ENCODE data around the gene TUBB4A. TPM values are rescaled to one million over a fixed set of nuclear protein-coding genes. Genes with fewer than 3 reads are reported as not detected.
"Not testable (repeated sequence)": the region's sequence is repeated elsewhere in the genome, so short reads cannot be mapped to it uniquely, and the experiment has no call there.

TUBB4A gene
- 41.7 and 43.4 TPM in 2 replicates for total RNA-seq
- long read RNA-seq = 0 reads

- peak; percentile 38 for TF ChIP-seq CTCF (IDR thresholded peaks at IDR 0.05; ENCODE audit: unreplicated experiment)
- peaks cover 11% of the 10 kb centered on the region for H3K36me3 Mint-ChIP-seq (ENCODE audit: insufficient read depth)
- peak; percentile 39 for DNase-seq (ENCODE audit: low spot score, unreplicated experiment)
- H3K4me3 Mint-ChIP-seq (ENCODE audit: low read depth) = peak within 1 kb of the TSS; percentile 84
- peaks cover 5% of the 10 kb centered on the region for H3K4me1 Mint-ChIP-seq (ENCODE audit: low read depth)
- peaks cover 3% of the 10 kb centered on the region for H3K27me3 Mint-ChIP-seq
- H3K27ac Mint-ChIP-seq = peak within 1 kb of the TSS; percentile 81
- H3K9me3 Mint-ChIP-seq (ENCODE audit: low read depth) = no peaks in the 10 kb centered on the region
Observed at GRCh38 chr19:6501740-6502648, at the start of gene TUBB4A. Gene TUBB4A, minus strand, starts transcription at chr19:6502309. Its CDS starts 97 bp downstream, at chr19:6502212.

- H3K27me3 Mint-ChIP-seq = peaks cover 7% of the 10 kb centered on the region
- no peaks in the 10 kb centered on the region for H3K4me1 Mint-ChIP-seq (ENCODE audit: low read depth)
- TF ChIP-seq CTCF (IDR thresholded peaks at IDR 0.05; ENCODE audit: unreplicated experiment) = no peak
- no peak for DNase-seq (ENCODE audit: low spot score, unreplicated experiment)
- H3K27ac Mint-ChIP-seq = no peak overlapping the region
- peaks cover 13% of the 10 kb centered on the region for H3K9me3 Mint-ChIP-seq (ENCODE audit: low read depth)
- H3K4me3 Mint-ChIP-seq (ENCODE audit: low read depth) = no peak overlapping the region
- H3K36me3 Mint-ChIP-seq (ENCODE audit: insufficient read depth) = no peaks in the 10 kb centered on the region
Observed at GRCh38 chr19:6551091-6551490, 49.0 kb upstream of the TUBB4A start.

GRCh38 chr19:6550679-6551078, 48.6 kb upstream of the TUBB4A start:
- not testable (repeated sequence) for H3K4me3 Mint-ChIP-seq (ENCODE audit: low read depth); H3K27ac Mint-ChIP-seq; H3K27me3 Mint-ChIP-seq; DNase-seq (ENCODE audit: low spot score, unreplicated experiment); H3K36me3 Mint-ChIP-seq (ENCODE audit: insufficient read depth); H3K4me1 Mint-ChIP-seq (ENCODE audit: low read depth)
- peaks cover 14% of the 10 kb centered on the region for H3K9me3 Mint-ChIP-seq (ENCODE audit: low read depth)

GRCh38 chr19:6543866-6544347, 41.8 kb upstream of the TUBB4A start:
- no peak for TF ChIP-seq CTCF (IDR thresholded peaks at IDR 0.05; ENCODE audit: unreplicated experiment)
- Mint-ChIP-seq H3K36me3 (ENCODE audit: insufficient read depth) (no peaks in the 10 kb centered on the region), H3K4me3 (ENCODE audit: low read depth) (no peak overlapping the region), H3K27ac (no peak overlapping the region), H3K9me3 (ENCODE audit: low read depth) (peaks cover 14% of the 10 kb centered on the region), H3K27me3 (peaks cover 15% of the 10 kb centered on the region), H3K4me1 (ENCODE audit: low read depth) (no peaks in the 10 kb centered on the region)
- DNase-seq (ENCODE audit: low spot score, unreplicated experiment) = no peak

- H3K36me3 Mint-ChIP-seq (ENCODE audit: insufficient read depth) = no peaks in the 10 kb centered on the region
- TF ChIP-seq CTCF (IDR thresholded peaks at IDR 0.05; ENCODE audit: unreplicated experiment) = no peak
- no peak for DNase-seq (ENCODE audit: low spot score, unreplicated experiment)
- H3K27me3 Mint-ChIP-seq = peaks cover 16% of the 10 kb centered on the region
- peaks cover 3% of the 10 kb centered on the region for H3K9me3 Mint-ChIP-seq (ENCODE audit: low read depth)
- no peak overlapping the region for H3K4me3 Mint-ChIP-seq (ENCODE audit: low read depth)
- H3K4me1 Mint-ChIP-seq (ENCODE audit: low read depth) = no peaks in the 10 kb centered on the region
- H3K27ac Mint-ChIP-seq = no peak overlapping the region
Observed at GRCh38 chr19:6540918-6541689, 39.0 kb upstream of the TUBB4A start.
